H9 (cell line): ENCODE measurements around the gene ECEL1. TPM values are rescaled to one million over a fixed set of nuclear protein-coding genes. Genes with fewer than 3 reads are reported as not detected.

Source experiments
- DNase-seq: peaks from one replicate; pipeline ENCODE4 v3.0.0-alpha.2; 2017
- H2AFZ ChIP-seq: one replicate; pipeline ENCODE4 v1.6.1; 2013; ENCODE audit warnings: mild to moderate bottlenecking, low read length, control low read depth, moderate library complexity
- H2AK5ac ChIP-seq: 2 replicates; pipeline ENCODE4 v1.6.1; 2013; ENCODE audit warnings: low read length, control low read depth, mixed read lengths; ENCODE audit not compliant: insufficient read length
- H2BK120ac ChIP-seq: one replicate; pipeline ENCODE4 v1.6.1; 2013; ENCODE audit warnings: low read depth, mild to moderate bottlenecking, low read length, control low read depth, inconsistent platforms; ENCODE audit not compliant: poor library complexity, severe bottlenecking
- H2BK12ac ChIP-seq: 2 replicates; pipeline ENCODE4 v1.6.1; 2013; ENCODE audit warnings: low read length, control low read depth, mixed read lengths, low read depth; ENCODE audit not compliant: insufficient read length
- H2BK15ac ChIP-seq: 2 replicates; pipeline ENCODE4 v1.6.1; 2013; ENCODE audit warnings: low read depth, low read length, control low read depth
- H2BK20ac ChIP-seq: one replicate; pipeline ENCODE4 v1.6.1; 2013; ENCODE audit warnings: low read depth, mild to moderate bottlenecking, low read length, control low read depth, inconsistent platforms; ENCODE audit not compliant: poor library complexity, severe bottlenecking
- H2BK5ac ChIP-seq: 2 replicates; pipeline ENCODE4 v1.6.1; 2013; ENCODE audit warnings: low read length, control low read depth, mixed read lengths; ENCODE audit not compliant: insufficient read length
- H3K14ac ChIP-seq: 2 replicates; pipeline ENCODE4 v1.6.1; 2013; ENCODE audit warnings: low read length, control low read depth; ENCODE audit not compliant: insufficient read depth
- H3K18ac ChIP-seq: 2 replicates; pipeline ENCODE4 v1.6.1; 2013; ENCODE audit warnings: low read depth, mild to moderate bottlenecking, mixed read lengths, low read length, control low read depth; ENCODE audit not compliant: insufficient read length
- H3K23ac ChIP-seq: 2 replicates; pipeline ENCODE4 v1.6.1; 2013; ENCODE audit warnings: low read length, control low read depth, mixed read lengths, low read depth; ENCODE audit not compliant: insufficient read length
- H3K23me2 ChIP-seq: 2 replicates; pipeline ENCODE4 v1.6.1; 2013; ENCODE audit warnings: low read depth, mild to moderate bottlenecking, mixed read lengths, low read length, control low read depth; ENCODE audit not compliant: insufficient read length, poor library complexity, severe bottlenecking
- H3K27ac ChIP-seq: 2 replicates; pipeline ENCODE4 v1.5.1; 2013; ENCODE audit warnings: low read length, control low read depth, mixed read lengths, low read depth; ENCODE audit not compliant: insufficient read length
- H3K27me3 ChIP-seq: 2 replicates; pipeline ENCODE4 v1.6.1; 2013; ENCODE audit warnings: low read length, control low read depth, inconsistent platforms; ENCODE audit not compliant: insufficient read depth
- H3K4ac ChIP-seq: 2 replicates; pipeline ENCODE4 v1.6.1; 2013; ENCODE audit warnings: low read depth, mild to moderate bottlenecking, control low read depth, inconsistent platforms, low read length, moderate library complexity
- H3K4me1 ChIP-seq: 2 replicates; pipeline ENCODE4 v1.6.1; 2013; ENCODE audit warnings: low read length, control low read depth, inconsistent platforms; ENCODE audit not compliant: insufficient read depth
- H3K4me2 ChIP-seq: 2 replicates; pipeline ENCODE4 v1.6.1; 2013; ENCODE audit warnings: low read length, control low read depth, mixed read lengths; ENCODE audit not compliant: insufficient read length, insufficient read depth
- H3K56ac ChIP-seq: 2 replicates; pipeline ENCODE4 v1.6.1; 2013; ENCODE audit warnings: low read depth, mild to moderate bottlenecking, mixed read lengths, low read length, control low read depth; ENCODE audit not compliant: insufficient read length
- H3K79me1 ChIP-seq: 2 replicates; pipeline ENCODE4 v1.6.1; 2013; ENCODE audit warnings: low read depth, mild to moderate bottlenecking, moderate library complexity, low read length, control low read depth, inconsistent platforms; ENCODE audit not compliant: insufficient read depth, poor library complexity, severe bottlenecking
- H3K79me2 ChIP-seq: 2 replicates; pipeline ENCODE4 v1.6.1; 2013; ENCODE audit warnings: low read length, control low read depth, inconsistent platforms; ENCODE audit not compliant: insufficient read depth
- H3K9ac ChIP-seq: 2 replicates; pipeline ENCODE4 v1.6.1; 2013; ENCODE audit warnings: low read length, control low read depth, mixed read lengths; ENCODE audit not compliant: insufficient read length; ENCODE audit errors: extremely low read depth
- H3K9me3 ChIP-seq: one replicate; pipeline ENCODE4 v1.6.1; 2013; ENCODE audit warnings: low read depth, low read length, inconsistent platforms; ENCODE audit not compliant: control insufficient read depth
- H3T11ph ChIP-seq: one replicate; pipeline ENCODE4 v1.6.1; 2013; ENCODE audit warnings: mild to moderate bottlenecking, low read length, control low read depth, inconsistent platforms
- H4K20me1 ChIP-seq: one replicate; pipeline ENCODE4 v1.6.1; 2013; ENCODE audit not compliant: control insufficient read depth, insufficient read length, insufficient read depth
- H4K5ac ChIP-seq: 2 replicates; pipeline ENCODE4 v1.6.1; 2013; ENCODE audit warnings: low read depth, mild to moderate bottlenecking, mixed read lengths, low read length, control low read depth; ENCODE audit not compliant: insufficient read length
- H4K8ac ChIP-seq: replicated peaks from 2 replicates; pipeline ENCODE4 v1.6.1; 2013; ENCODE audit warnings: low read length, control low read depth, mixed read lengths, low read depth; ENCODE audit not compliant: insufficient read length
- H4K91ac ChIP-seq: 2 replicates; pipeline ENCODE4 v1.6.1; 2013; ENCODE audit warnings: low read depth, mild to moderate bottlenecking, moderate library complexity, mixed read lengths, low read length, control low read depth; ENCODE audit not compliant: insufficient read length
- H3K27ac Mint-ChIP-seq, 3 experiments: 2 replicates in 2 of 3; 3 replicates in 1 of 3; pipeline ENCODE4 v1.8.0; 2020 to 2021; ENCODE audit warnings: mixed read lengths in 3 of 3, mild to moderate bottlenecking in 1 of 3, moderate library complexity in 1 of 3
- H3K27me3 Mint-ChIP-seq: 2 replicates; pipeline ENCODE4 v1.8.0; 2021; ENCODE audit warnings: low read depth, mild to moderate bottlenecking, moderate library complexity, mixed read lengths
- H3K36me3 Mint-ChIP-seq, 3 experiments: 2 replicates in 2 of 3; 3 replicates in 1 of 3; pipeline ENCODE4 v1.8.0; 2020 to 2021; ENCODE audit warnings: low read depth in 3 of 3, mixed read lengths in 3 of 3; ENCODE audit not compliant: insufficient read depth in 1 of 3
- H3K4me1 Mint-ChIP-seq, 2 experiments: 2 replicates each; pipeline ENCODE4 v1.8.0; 2020; ENCODE audit warnings: mixed read lengths in 2 of 2
- H3K4me3 Mint-ChIP-seq, 2 experiments: 2 replicates in 1 of 2; 3 replicates in 1 of 2; pipeline ENCODE4 v1.8.0; 2020 to 2021; ENCODE audit warnings: mild to moderate bottlenecking in 2 of 2, mixed read lengths in 2 of 2, moderate library complexity in 1 of 2
- H3K9me3 Mint-ChIP-seq, 2 experiments: 2 replicates in 1 of 2; 3 replicates in 1 of 2; pipeline ENCODE4 v1.8.0; 2020; ENCODE audit warnings: mild to moderate bottlenecking in 2 of 2, mixed read lengths in 2 of 2, moderate library complexity in 1 of 2
- WGBS: extraction: QIAGEN DNeasy Blood & Tissue Kit; methylation state at CpG from one replicate; pipeline ENCODE4 v1.1.7; 2013; ENCODE audit warnings: missing lambda C conversion rate, low lambda C conversion rate, mixed read lengths; ENCODE audit not compliant: insufficient read length; ENCODE audit errors: extremely low coverage; 5-methylcytosine and 5-hydroxymethylcytosine counted together
- total RNA-seq: library from RNA; stranded (reverse); gene quantifications from 2 replicates; pipeline ENCODE4 v1.2.1, GENCODE V29; 2021
- TF ChIP-seq, protein P1 (sequence below): fragments of 200-600 bp; sonication (generic); conservative IDR thresholded peaks from 3 replicates; pipeline ENCODE4 v1.8.0; 2021; ENCODE audit warnings: antibody characterized with exemption, mild to moderate bottlenecking

Gene ECEL1
- total RNA-seq, 1 experiment from 2014 or later, result 8.4 TPM

- H2BK12ac ChIP-seq, result no peak overlapping the region
- no peak overlapping the region for H2AK5ac ChIP-seq
- no CpG with 5 or more reads among the region's 6 CpGs for WGBS
- Mint-ChIP-seq H3K36me3 (peaks cover 0 to 1% (median 0%) of the 10 kb centered on the region in 3 experiments; a peak in 1 of 7 replicates), H3K4me3 (no peak overlapping the region), H3K27me3 (peaks cover 55% of the 10 kb centered on the region), H3K9me3 (no peaks in the 10 kb centered on the region; a peak in 1 of 5 replicates), H3K27ac (no peak overlapping the region), H3K4me1 (peaks cover 13 to 30% of the 10 kb centered on the region in 2 experiments)
- no peak overlapping the region for H4K91ac ChIP-seq
- H2BK120ac ChIP-seq, result no peak overlapping the region
- no peak overlapping the region for H2BK5ac ChIP-seq
- H3K4ac ChIP-seq, result no peak overlapping the region
- no peaks in the 10 kb centered on the region for H4K20me1 ChIP-seq
- peaks cover 11% of the 10 kb centered on the region for H3K23me2 ChIP-seq
- no peak overlapping the region for H3K4me2 ChIP-seq
- no peaks in the 10 kb centered on the region for H3K79me2 ChIP-seq
- peaks cover 15% of the 10 kb centered on the region for H3K27me3 ChIP-seq
- H2BK15ac ChIP-seq, result no peak overlapping the region
- no peak overlapping the region for H3T11ph ChIP-seq
- H3K27ac ChIP-seq, result no peak overlapping the region
- no peaks in the 10 kb centered on the region for H3K79me1 ChIP-seq
- no peak overlapping the region for H2AFZ ChIP-seq
- no peak overlapping the region for H3K56ac ChIP-seq
- no peak overlapping the region for H4K5ac ChIP-seq
- H3K9ac ChIP-seq, result no peak overlapping the region
- H3K4me1 ChIP-seq, result no peaks in the 10 kb centered on the region
- no peak overlapping the region for H4K8ac ChIP-seq
- H3K18ac ChIP-seq, result no peak overlapping the region
- H3K9me3 ChIP-seq, result no peaks in the 10 kb centered on the region
- H2BK20ac ChIP-seq, result no peak overlapping the region
- no peak overlapping the region for H3K23ac ChIP-seq
- H3K14ac ChIP-seq, result no peak overlapping the region
- no peak for DNase-seq
- TF ChIP-seq, protein P1, sequence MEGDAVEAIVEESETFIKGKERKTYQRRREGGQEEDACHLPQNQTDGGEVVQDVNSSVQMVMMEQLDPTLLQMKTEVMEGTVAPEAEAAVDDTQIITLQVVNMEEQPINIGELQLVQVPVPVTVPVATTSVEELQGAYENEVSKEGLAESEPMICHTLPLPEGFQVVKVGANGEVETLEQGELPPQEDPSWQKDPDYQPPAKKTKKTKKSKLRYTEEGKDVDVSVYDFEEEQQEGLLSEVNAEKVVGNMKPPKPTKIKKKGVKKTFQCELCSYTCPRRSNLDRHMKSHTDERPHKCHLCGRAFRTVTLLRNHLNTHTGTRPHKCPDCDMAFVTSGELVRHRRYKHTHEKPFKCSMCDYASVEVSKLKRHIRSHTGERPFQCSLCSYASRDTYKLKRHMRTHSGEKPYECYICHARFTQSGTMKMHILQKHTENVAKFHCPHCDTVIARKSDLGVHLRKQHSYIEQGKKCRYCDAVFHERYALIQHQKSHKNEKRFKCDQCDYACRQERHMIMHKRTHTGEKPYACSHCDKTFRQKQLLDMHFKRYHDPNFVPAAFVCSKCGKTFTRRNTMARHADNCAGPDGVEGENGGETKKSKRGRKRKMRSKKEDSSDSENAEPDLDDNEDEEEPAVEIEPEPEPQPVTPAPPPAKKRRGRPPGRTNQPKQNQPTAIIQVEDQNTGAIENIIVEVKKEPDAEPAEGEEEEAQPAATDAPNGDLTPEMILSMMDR, result no peak
These were observed 31.2 kb upstream of the ECEL1 start for GRCh38 chr2:232518844-232519243.
